NCI-H748 (cell line): ENCODE data around the gene TMTC2.

Experiments used
- DNase-seq: peaks from one replicate; lab custom pipeline; 2025; ENCODE audit not compliant: unreplicated experiment; lab: John Stamatoyannopoulos, UW

Gene TMTC2

GRCh38 chr12:82686168-82687020 lies at the start of gene TMTC2:
Gene TMTC2, plus strand, starts transcription at chr12:82686906.
- DNase-seq = peak; percentile 97

- DNase-seq = no peak
Observed at GRCh38 chr12:82638324-82638723, 48.4 kb upstream of the TMTC2 start.

DNA sequence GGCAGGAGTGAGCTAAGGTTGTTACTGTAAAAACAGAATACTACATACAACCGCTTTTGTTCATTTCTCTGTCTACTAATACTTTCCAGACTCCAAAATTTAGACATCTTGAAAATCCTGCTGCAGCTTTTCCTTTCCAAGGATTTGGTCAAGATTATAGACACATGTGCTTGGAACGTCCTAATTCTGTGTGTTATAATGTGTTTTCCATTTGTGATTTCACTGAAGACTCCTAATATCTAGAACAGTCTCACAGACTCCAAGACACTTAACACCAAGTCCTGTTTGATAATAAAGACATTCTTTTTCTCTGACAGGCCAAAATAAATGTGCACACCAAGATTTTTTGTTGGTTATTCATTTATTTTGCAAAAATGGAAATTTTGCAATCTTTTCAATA lies 41.8 kb upstream of the TMTC2 start:
- DNase-seq = no peak

GRCh38 chr12:82645414-82645813 lies 41.3 kb upstream of the TMTC2 start:
- no peak for DNase-seq

- DNase-seq = no peak
Observed at GRCh38 chr12:82647853-82648252, 38.9 kb upstream of the TMTC2 start.

DNA sequence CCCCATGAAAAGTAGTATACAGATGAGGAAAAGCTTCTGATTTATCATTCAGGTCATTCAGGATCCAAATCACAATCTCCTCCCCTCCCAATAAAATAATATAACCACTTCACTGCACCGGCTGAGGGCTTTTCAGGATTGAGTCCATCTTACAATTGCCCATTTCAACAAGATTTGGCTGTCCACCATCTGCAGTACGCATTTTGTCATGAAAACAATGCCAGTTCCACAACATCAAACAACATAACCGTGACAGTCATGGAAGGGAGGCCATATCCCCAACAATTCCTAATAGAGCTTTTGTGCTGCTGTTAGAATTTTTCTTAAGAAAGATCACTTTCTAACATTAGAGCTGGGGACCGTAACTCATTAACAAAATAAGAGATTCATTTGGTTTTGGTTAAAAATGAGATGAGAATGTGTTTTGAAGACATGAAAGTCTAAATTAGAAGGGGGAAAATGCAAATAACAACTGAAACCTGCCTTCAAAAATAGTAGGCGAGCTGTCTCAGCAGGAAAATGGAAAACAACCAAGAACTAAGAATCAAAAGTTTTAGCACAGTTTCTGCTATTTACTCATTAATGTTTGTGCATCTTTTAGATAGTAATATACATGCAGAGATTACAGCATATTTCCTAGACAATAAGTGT lies 38.3 kb upstream of the TMTC2 start:
- no peak for DNase-seq

- DNase-seq = peak; percentile 67
Observed at GRCh38 chr12:82650627-82651337, 35.9 kb upstream of the TMTC2 start.

GRCh38 chr12:82651489-82651888 lies 35.2 kb upstream of the TMTC2 start:
- DNase-seq = no peak

GRCh38 chr12:82652071-82652470 lies 34.6 kb upstream of the TMTC2 start:
- no peak for DNase-seq

- peak; percentile 65 for DNase-seq
Observed at GRCh38 chr12:82655751-82656150, 31.0 kb upstream of the TMTC2 start.

GRCh38 chr12:82659343-82660207 lies 27.1 kb upstream of the TMTC2 start:
- DNase-seq = peak; percentile 48

- DNase-seq = no peak
Observed at GRCh38 chr12:82660541-82661325, 26.0 kb upstream of the TMTC2 start.

GRCh38 chr12:82663893-82664292 lies 22.8 kb upstream of the TMTC2 start:
- DNase-seq = no peak

DNA sequence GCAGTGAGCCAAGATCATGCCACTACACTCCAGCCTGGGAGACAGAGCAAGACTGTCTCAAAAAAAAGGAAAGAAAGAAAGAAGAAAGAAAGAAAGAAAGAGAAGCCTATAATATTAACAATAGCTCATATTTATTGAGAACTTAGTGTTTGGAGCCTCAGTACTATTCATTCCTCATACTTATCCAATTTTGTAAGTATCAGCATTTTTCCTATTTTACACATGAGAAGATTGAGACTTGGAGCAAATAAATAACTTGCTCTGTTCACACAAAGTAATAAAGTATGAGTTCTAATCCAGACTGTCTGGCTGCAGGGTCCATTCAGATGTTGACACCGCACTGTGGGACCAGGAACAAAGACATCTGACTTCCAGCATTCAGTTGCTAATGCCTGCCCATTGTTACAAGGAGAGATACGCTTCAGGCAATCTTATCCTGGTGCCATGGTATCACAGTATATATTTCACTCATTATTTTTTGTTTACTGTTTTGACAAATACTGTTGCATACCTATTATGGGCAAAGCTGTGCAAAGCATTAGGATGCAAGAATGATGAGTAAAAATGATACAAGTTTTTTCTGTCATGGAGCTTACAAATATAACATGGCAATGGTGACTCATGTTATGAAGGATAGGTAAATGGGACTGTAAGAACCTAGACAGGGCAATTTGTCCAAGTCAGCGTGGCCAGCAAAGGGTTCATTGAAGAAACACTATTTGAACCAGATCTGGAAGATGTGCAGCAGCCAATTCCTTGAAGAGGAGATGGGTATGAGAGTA lies 21.4 kb upstream of the TMTC2 start:
- no peak for DNase-seq

DNA sequence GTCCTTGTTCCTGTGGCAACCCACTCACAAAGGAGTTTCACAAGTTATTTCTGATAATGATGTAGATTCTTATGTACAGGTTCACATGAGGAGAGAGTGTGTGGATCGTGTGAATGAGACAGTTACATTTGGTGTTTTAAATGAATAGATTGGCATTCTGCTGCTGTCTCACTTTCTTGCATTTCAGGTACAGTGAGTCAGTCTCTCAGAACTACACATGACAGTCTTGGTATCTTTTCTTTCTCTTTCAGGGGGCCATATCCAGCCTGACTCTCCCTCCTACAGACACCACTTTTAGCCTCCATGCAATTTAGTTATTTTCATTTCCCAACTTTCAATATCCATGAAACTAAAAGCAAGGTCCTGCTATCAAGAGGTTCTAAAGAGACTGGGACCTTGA lies 19.9 kb upstream of the TMTC2 start:
- DNase-seq = no peak

DNA sequence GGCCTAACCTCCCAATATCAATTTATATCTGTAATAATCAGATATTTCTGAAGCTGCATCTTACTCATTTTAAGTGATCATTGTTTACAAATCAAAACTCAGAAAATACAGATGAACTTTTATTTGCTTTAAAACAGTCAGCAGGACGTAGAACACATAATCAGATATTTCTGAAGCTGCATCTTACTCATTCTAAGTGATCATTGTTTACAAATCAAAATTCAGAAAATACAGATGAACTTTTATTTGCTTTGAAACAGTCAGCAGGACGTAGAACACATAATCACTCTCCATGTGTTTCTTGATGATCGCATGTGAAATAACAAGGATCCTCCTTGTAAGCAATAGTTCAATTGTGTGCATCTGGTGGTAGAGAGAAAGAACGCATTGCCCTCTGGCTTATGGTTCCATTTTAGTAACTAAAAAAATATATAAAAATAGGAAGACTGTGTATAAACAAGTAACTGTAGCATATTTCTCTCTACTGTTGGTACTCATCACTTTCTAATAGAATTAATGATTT lies 15.0 kb upstream of the TMTC2 start:
- no peak for DNase-seq

GRCh38 chr12:82672811-82673495 lies 13.8 kb upstream of the TMTC2 start:
- peak; percentile 5 for DNase-seq

GRCh38 chr12:82673698-82674097 lies 13.0 kb upstream of the TMTC2 start:
- no peak for DNase-seq

DNA sequence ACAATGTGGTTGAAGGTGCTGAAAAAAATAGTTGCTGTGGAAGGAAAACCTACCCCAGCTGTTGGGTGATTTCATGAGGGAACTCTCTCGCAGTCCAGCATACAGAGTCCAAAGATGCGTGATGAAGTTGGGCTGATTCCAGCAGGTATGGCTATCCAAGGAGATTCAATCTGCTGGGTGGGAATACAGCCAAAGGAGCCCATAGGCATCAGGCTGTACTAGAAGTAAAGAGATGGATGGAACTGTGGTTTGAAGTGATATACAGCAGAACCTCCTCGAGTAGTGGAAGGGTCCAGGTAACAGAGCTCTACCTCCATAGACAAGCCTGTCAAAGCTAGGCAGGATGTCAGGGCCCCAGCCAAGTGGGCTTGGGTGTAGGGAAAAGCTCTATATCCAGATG lies 11.5 kb upstream of the TMTC2 start:
- DNase-seq = no peak
